ENCODE results near the gene FBXO4. TPM values are rescaled to one million over a fixed set of nuclear protein-coding genes. Genes with fewer than 3 reads are reported as not detected.
A peak's percentile ranks its signal among the peaks of the same experiment; 100 is the strongest.

Gene FBXO4, protein sequence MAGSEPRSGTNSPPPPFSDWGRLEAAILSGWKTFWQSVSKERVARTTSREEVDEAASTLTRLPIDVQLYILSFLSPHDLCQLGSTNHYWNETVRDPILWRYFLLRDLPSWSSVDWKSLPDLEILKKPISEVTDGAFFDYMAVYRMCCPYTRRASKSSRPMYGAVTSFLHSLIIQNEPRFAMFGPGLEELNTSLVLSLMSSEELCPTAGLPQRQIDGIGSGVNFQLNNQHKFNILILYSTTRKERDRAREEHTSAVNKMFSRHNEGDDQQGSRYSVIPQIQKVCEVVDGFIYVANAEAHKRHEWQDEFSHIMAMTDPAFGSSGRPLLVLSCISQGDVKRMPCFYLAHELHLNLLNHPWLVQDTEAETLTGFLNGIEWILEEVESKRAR
- 14.1 TPM for total RNA-seq

DNA sequence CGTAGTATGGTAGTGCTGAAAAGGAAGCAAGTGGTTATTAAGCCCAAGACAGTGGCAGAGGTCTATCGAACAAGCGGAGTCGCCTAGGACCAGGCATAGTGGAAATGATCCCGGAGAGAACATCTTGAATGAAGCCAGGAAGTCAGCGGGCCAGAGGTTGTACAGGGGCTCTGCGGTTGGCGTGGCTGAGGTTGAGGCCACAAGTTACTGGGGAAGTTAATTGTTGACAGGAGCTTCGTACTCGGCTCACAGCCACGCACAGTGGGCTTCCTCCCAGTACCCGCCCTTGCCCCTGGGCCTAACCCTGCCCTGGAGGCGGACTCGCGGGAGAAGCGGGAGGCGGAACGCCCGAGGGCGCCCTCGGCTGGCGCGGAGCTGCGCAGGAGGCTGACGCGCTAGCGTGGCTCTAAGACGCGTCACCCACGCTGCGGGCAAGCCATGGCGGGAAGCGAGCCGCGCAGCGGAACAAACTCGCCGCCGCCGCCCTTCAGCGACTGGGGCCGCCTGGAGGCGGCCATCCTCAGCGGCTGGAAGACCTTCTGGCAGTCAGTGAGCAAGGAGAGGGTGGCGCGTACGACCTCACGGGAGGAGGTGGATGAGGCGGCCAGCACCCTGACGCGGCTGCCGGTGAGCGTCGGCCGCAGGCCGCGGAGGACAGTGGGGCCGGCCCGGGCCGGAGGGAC, at the start of gene FBXO4:
TSS of gene FBXO4 (plus strand) at position 410 of the 683 bp plus-strand sequence. CDS start at position 439, 29 bp downstream.
- DNase-seq, result peak; percentile 85

DNA sequence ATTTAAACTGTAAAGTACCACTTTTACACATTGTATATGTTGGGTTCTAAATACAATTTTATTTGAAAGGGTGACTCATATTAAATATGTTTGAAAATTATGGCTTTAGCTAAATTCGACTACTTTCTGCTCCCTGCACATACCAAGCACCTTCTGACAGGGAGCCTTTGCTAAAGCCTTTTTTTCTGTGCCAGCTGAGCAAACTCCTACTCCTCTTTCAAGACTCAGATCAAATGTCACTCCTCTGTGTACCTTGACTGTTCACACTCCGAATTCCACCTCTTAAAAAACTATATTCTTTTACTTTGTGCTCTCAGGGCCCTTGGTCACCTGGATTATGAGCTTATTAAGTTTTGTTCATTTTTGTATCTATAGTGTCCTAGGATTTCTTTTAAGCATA, 48.4 kb upstream of the FBXO4 start:
- DNase-seq, result no peak

DNA sequence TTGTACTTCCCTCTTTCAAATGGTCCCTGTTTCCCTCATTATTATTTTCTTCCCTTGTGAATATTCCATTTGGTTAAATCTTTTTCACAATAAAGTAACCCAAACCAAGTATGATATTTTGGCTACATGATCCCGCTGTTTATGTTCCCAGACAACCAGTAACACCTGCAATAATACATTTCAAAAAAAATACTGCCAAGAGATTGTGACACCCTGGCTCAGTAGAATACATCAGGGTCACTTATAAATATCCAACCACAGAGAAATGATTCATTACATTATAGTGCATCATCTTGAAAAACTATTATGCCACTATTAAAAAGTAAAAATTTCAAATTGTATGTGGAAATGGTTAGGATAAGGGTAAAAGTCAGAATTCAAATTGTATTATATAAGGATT, 47.7 kb upstream of the FBXO4 start:
- DNase-seq, result no peak

DNA sequence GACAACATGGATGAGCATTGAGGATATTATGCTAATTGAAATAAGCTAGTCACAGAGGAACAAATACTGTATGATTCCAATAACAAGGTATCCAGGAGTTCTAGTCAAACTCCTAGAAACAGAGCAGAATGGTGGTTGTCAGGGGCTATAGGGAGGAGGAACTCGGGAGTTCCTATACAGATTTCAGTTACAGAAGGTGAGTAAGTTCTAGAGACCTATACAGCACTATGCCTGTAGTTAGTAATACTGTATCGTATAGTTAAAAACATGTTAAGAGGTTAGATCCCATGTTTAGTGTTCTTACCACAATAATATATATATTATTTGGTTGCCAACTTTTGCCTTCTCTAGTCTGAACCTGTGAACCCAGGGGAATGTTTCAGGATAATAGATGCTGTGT, 46.9 kb upstream of the FBXO4 start:
- no peak for DNase-seq

DNA sequence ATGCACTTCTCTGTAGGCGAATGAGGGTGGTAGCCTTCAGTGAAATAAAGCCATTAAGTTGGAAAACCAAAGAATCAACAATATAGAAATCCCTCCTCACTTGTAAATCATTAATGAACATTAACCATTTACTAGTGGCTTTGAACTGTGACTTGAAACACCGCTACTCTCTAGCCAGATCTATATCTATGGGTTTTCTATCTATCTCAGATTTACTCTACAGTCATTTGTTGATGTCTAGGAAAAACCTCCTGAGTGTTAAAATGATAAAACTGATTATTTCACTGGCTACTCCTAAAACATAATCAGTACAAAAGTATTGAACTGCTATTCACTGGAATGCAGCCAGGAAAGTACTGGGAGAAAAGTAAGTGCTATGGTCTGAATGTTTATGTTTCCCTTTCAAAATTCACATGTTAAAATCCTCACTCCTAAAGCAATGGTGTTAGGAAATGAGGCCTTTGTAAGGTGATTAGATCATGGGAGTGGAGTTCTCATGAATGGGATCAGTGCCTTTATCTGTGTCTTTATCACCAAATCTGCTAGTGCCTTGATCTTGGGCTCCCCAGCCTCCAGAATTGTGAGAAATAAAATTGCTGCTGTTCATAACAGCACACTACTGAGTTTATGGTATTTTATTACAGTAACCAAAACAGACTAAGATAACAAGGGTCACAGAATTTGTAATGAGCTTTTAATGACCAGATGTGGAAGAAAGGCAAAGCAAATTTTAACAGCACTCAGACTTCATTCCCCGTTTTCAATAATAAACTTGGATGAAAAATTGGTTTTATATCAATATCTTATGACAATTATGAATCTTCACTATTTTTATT, 46.2 kb upstream of the FBXO4 start:
- no peak for DNase-seq

DNA sequence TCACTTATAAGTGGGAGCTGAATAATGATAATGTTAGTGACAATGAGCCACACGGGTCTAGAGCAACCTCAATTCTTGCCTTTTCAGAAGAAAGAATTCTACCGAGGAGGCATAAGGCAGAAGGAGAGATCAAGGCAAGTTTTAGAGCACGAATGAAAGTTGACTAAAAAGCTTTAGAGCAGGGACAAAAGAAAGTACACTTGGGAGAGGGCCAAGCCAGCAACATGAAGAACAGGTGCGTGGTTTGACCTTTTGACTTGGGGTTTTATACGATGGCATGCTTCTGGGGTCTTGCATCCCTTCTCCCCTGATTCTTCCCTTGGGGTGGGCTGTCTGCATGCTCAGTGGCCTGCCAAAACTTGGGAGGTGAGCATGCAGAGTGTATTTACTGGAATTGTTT, 42.3 kb upstream of the FBXO4 start:
- no peak for DNase-seq

DNA sequence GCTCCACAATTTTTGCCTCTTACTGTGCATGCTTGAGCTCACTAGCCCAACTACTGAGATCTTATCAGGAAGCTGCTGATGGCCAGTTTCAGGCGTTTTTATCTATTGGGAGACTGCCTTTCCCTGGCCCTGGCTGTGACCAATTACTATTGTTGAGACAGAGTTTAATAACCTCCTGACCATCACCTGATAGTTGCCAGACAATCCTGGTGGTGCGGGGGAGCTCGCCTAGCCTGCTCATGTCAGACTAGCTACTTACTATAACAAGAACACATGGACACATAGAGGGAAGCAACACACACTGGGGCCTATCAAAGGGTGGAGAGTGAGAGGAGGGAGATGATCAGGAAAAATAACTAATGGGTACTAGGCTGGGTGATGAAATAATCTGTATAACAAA, 41.8 kb upstream of the FBXO4 start:
- no peak for DNase-seq

DNA sequence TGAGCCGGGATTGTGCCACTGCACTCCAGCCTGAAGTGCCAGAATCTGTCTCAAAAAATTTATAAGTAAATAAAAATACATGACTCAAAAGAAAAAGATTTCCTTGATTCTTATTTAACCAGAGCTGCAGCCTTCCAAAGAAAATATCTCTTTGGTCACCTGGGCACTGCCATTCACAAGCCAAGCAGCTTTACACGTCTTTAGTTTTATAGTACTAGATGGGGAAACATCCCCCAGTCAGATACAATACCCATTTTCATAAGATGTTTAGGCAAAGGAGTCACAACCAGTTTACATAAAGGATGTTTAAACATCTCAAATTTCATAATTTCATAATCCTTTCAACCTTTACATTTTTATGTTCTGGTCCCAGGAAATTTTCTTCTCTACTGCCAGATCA, 41.1 kb upstream of the FBXO4 start:
- no peak for DNase-seq

DNA sequence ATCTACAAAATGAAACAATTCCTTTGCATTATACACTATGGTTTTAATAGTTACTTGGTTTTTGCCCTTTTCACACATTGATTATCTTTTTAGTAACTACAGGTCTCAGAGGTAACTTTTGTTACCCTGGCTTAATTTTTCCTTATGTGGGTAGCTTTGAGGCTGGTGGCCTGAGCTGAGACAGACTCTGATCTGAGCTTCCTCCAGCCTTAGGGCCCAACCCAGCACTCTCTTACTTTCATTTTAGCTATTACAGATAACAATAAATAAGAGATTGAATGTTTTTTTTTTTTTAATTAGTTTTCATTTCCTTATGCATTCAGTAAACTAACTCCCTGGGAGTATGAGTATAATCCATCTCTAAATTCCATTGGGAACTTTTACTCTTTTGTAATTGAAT, 39.8 kb upstream of the FBXO4 start:
- no peak for DNase-seq

DNA sequence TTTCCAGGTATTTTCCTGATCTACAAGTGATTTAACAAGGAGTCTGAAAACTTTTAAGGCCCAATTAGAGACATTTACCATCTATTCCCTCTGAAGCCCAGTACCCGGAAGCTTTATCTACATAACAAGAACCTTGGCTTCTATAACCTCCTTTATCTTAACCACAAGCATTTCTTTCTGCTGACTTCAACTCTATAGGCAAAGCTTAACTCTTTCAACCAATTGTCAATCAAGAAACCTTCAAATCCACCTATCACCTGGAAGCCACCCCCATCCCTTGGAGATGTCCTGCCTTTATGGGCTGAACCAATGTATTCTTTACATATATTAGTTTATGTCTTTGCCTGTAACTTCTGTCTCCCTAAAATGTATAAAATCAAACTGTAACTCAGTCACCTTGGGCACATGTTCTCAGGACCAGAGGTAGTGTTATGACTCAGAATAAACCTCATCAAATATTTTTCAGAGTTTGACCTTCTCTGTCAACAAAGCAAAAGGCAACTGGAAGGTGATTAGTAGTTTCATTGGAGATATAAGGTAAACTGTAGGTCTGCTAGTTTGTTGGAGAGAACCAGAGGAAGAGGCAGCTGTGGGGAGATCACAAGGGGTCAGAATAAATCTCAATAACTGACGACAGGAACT, 33.9 kb upstream of the FBXO4 start:
- DNase-seq, result no peak

DNA sequence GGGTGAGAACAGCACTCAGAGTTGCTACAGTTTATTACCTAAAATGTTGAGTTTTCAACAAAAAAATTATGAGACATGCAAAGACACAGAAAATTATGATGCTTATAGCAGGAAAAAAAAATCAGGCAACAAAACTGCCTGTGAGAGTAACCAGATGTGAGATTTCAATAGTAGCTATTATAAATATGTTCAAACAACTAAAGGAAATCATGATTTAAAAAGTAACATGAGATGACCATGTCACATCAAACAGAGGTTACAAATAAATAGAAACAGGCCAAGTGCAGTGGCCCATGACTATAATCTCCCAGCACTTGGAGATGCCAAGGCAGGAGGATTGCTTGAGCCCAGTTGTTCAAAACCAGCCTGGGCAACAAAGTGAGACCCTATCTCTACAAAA, 33.0 kb upstream of the FBXO4 start:
- DNase-seq, result no peak

DNA sequence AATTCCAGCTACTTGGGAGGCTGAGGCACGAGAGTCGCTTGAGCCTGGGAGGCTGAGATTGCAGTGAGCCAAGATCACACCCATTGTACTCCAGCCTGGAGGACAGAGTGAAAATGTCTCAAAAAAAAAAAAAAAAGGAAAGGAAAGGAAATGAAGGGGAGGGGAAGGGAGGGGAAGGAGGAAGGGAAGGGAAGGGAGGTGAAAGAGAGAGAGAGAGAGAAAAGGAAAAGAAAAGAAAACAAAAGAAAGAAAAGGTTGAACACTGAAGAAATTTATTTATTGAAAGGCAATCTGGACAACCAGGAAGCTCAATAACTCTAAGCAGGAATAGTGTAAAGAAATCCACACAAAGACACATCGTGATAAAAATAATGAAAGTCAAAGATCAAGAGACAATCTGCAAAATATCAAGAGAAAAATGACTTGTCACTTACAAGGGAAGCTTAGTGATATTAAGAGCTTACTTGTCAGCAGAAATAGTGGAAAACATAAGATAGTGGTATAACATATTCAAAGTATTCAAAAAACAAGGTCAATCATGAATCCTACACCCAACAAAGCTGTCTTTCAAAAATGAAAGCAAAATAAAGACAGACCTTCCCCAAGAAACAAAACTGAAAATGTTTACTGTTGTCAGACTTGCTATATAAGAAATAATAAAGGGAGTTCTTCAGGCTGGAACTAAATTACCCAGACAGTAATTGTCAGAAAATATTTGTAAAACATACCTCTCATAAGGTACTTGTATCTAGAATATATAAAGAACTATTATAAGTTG, 31.8 kb upstream of the FBXO4 start:
- no peak for DNase-seq

DNA sequence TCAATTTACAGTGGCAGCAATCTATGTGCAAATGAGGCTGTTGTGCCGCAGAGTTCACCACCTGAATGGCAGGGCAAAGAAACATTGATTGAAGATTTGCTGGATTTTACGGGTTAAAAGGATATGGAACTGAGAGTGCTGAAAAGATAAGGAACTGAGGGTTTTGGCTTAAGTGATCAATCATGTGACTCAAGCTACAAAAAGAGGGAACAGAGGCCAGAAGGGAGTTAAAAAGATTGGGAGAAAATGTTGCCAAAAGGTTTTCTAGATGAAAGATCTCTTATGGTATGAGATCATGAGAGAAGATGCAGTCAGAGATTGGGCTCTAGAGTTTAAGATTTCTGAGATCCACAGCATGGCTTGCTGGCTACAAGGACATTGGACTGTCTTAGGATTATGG, 28.9 kb upstream of the FBXO4 start:
- DNase-seq, result no peak

DNA sequence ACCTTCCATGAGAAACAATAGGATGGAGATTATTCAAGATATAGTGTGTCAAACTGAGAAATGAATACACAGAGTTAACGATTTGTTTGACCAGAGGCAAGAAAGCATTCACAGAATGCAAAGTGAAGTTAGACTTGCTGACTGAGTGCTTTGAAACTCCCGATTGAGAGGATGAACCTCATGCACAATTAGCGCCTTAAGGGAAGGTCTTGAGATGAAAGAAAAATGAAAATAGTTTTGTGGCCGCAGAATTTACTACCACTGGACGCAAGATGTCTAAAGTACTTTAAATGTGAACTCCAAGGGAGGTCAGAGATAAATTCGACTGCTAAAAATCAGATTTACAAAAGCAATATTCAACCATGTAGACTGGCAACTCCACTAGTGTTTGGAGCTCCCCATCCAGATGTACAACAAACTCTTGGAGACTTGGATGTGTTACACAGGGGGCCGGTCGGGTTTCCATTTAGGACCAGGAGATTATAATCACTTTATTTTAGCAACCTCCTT, 21.6 kb upstream of the FBXO4 start:
- peak; percentile 63 for DNase-seq

DNA sequence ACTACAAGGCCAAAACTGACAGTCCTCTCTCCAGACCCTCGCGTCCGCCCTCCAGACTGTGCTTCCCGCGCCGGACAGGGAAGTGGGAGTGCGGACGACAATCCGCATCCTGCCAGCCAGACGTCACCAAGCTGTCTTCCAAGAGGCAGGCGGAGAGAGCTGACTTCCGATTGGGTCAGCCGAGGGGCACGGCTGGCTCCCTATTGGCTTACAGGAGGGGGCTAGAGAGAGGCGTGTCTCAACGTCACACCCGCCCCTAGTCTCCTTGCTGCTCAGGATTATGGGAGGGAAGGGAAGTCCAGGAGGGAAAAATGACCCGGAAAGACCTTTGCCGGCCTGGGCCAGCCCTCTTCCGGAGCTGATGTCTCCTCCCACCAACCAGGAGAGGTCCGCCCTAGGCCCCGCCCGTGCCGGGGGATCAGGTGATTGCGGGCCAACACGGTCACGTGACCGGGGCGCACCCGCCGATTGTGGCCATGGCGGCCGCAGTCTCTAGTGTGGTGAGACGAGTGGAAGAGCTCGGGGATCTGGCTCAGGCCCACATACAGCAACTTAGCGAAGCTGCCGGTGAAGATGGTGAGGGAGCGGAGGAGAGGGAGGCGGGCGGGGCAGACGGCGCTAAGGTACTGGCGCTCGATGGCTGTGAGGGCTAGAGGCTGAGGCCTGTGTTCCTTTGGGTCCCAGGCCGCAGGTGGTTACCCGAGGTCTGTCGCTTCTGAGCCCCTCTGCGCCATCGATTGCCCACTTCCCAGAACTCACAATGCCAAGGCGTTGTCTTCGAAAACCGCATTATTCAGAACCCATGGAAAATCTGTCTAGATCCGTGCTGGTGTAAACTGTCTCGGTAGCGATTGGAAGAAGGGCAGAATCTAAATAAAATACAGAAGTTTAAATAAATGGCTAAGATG, 20.9 kb upstream of the FBXO4 start, which contains the start of gene RIMOC1:
TSS of gene RIMOC1 (plus strand) at position 453 of the 908 bp plus-strand sequence. CDS start at position 477, 24 bp downstream.
- peak; percentile 100 for DNase-seq

DNA sequence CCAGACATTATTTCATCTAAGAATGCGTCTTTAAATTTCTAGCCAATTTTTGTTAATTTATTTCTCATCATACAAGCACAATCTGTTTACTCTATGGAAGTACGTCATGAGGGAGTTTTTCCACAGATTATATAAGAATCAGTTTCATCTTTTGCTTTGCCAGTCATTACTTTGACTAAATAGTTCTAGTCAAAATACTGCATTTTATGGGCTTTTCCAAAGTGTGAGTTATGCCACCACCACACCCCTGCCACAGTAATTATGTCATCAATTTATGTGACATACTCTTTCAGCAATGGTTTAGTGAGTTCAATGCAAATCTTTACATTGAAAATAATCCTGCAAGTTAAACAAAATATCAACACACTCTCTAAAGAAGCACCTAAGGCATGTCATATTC, 18.9 kb upstream of the FBXO4 start:
- no peak for DNase-seq

DNA sequence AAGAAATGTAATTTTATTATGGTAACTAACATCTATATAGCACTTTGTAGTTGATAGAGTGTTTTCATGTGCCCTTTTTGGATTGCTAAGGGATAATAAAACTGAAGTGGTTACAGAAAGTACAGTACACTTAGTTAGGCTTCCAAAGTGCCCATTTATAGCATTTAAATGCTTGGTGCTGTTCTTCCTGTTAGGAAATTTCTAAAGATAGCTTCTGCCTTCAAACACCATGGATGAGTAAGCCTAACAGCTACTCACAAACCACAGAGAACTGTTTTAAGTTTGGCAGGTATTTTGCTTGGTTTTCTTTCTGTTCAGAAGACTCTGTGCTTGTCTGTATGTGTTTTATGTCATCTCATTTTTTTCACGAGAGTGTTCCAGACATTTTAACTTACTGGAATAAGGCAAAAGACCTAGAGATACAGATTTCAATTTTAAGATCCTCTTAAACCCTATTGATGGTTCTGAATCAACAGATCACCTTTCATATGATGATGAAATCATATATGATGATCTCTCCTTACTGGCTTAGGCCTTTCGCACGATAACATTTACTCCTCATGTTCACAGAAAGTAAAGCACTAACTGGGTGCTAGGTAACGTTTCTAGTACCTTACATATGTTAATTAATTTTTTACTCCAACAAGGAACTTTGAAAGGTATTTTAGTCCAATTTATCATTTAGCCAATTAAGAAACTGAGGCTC, 16.6 kb upstream of the FBXO4 start:
- no peak for DNase-seq

DNA sequence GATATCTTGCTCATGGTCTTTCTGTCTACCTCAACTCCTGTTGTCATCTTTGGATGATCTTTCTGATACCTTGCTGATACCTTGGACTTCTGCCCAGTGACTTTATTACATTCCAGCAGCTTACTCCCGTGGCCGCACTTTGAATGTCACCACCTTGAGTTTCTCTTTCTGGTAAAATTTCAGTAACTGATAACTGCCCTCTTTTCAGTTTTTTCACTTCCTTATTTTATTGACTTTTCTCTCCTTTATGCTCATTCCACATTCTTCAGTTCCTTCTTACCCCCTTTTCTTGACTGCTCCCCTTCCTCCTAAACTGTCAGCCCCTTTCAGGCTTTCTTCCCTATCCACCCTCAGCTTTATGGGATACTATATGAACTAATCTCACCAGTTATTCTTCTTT, 7.0 kb upstream of the FBXO4 start:
- no peak for DNase-seq

DNA sequence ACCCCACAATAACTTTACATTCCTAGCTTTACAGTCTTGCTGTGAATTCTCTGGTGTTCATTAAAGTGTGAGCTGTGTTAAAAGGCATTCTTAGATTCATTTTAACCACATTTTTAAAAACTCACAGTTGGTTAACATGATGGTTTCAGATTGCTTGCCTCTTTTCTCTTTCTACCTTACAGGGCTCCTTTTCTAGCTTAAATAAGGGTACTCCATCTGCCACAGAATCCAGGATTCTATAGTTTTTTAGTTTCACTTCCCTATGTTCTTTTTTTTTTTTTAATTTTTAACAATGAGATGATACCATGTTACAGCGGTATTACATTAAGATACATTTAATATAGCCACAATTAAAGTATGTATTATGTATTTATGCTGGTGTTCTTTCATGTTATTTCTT, 3.9 kb upstream of the FBXO4 start:
- no peak for DNase-seq

DNA sequence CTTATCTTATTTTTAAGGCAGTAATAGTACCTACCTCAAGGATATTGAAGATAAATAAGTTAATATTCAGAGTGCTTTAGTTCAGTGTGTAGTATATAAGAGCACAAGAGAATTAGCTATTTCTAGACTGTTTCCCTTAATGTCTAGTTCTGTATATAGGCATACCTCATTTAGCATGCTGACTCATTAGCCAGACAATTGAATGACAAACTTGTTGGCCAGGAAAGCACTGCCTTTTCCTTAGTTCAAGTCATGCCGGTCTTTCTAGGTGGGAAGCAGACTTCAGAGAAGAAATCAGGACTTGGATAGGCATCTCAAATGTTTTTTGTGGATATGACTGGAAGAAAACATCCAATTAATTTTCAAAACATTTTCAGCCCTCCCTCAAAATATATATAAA, 3.2 kb upstream of the FBXO4 start:
- no peak for DNase-seq

All from skin of body (tissue), 2 donors.